22Rv1 (cell line): ENCODE results near the gene MFAP2.
A peak's percentile ranks its signal among the peaks of the same experiment; 100 is the strongest.
"Not testable (repeated sequence)": the region's sequence is repeated elsewhere in the genome, so short reads cannot be mapped to it uniquely, and the experiment has no call there.

Source experiments
- H3K27ac ChIP-seq: fragments of 450-650 bp; 2 replicates; pipeline ENCODE4 v1.5.1; 2017
- CTCF ChIP-seq: fragments of 450-650 bp; IDR thresholded peaks from 2 replicates; pipeline ENCODE4 v1.5.1; 2017; ENCODE audit warnings: mild to moderate bottlenecking
- ZFX ChIP-seq: fragments of 450-650 bp; IDR thresholded peaks from 2 replicates; pipeline ENCODE4 v1.6.1; 2017; ENCODE audit warnings: antibody characterized with exemption, borderline replicate concordance

Gene MFAP2

GRCh38 chr1:16958475-16958874 lies 21.9 kb downstream of the MFAP2 start:
- no peak for TF ChIP-seq ZFX
- no peak for TF ChIP-seq CTCF
- H3K27ac ChIP-seq, result no peak overlapping the region

GRCh38 chr1:16957731-16958130 lies 22.7 kb downstream of the MFAP2 start:
- TF ChIP-seq ZFX, result no peak
- TF ChIP-seq CTCF, result no peak
- H3K27ac ChIP-seq, result no peak overlapping the region

GRCh38 chr1:16956775-16957174 lies 23.6 kb downstream of the MFAP2 start:
- no peak overlapping the region for H3K27ac ChIP-seq
- TF ChIP-seq ZFX (no peak), CTCF (no peak)

GRCh38 chr1:16955186-16955585 lies 25.2 kb downstream of the MFAP2 start:
- TF ChIP-seq CTCF, result no peak
- no peak for TF ChIP-seq ZFX

GRCh38 chr1:16954579-16954978 lies 25.8 kb downstream of the MFAP2 start:
- TF ChIP-seq CTCF, result no peak
- no peak for TF ChIP-seq ZFX
- no peak overlapping the region for H3K27ac ChIP-seq

More at GRCh38 chr1:16955186-16955585, 25.2 kb downstream of the MFAP2 start:
- H3K27ac ChIP-seq, result no peak overlapping the region

- not testable (repeated sequence) for H3K27ac ChIP-seq
Observed at GRCh38 chr1:16952376-16952775, 28.0 kb downstream of the MFAP2 start.

- peak overlapping the region; percentile 47 for H3K27ac ChIP-seq
Observed at GRCh38 chr1:16949026-16949425, 31.4 kb downstream of the MFAP2 start.

GRCh38 chr1:16948282-16948891 lies 32.0 kb downstream of the MFAP2 start:
- peak overlapping the region; percentile 47 for H3K27ac ChIP-seq

- H3K27ac ChIP-seq, result no peak overlapping the region
- TF ChIP-seq ZFX (no peak), CTCF (no peak)
Observed at GRCh38 chr1:16946646-16947045, 33.8 kb downstream of the MFAP2 start.

GRCh38 chr1:16946185-16946584 lies 34.2 kb downstream of the MFAP2 start:
- H3K27ac ChIP-seq, result not testable (repeated sequence)

GRCh38 chr1:16945512-16945911 lies 34.9 kb downstream of the MFAP2 start:
- H3K27ac ChIP-seq, result not testable (repeated sequence)
